Measurements from ENCODE around the gene PHACTR3. TPM values are rescaled to one million over a fixed set of nuclear protein-coding genes. Genes with fewer than 3 reads are reported as not detected.
"Not testable (repeated sequence)": the region's sequence is repeated elsewhere in the genome, so short reads cannot be mapped to it uniquely, and the experiment has no call there.

PHACTR3 gene
- total RNA-seq, 1 experiment from 2014 or later: 10.0 TPM

GRCh38 chr20:59880198-59880597 lies 275.9 kb downstream of the PHACTR3 start:
- intact Hi-C loops (cut with micrococcal nuclease; ENCODE audit: unreplicated experiment): no loop called here
- TF ChIP-seq, protein P1, sequence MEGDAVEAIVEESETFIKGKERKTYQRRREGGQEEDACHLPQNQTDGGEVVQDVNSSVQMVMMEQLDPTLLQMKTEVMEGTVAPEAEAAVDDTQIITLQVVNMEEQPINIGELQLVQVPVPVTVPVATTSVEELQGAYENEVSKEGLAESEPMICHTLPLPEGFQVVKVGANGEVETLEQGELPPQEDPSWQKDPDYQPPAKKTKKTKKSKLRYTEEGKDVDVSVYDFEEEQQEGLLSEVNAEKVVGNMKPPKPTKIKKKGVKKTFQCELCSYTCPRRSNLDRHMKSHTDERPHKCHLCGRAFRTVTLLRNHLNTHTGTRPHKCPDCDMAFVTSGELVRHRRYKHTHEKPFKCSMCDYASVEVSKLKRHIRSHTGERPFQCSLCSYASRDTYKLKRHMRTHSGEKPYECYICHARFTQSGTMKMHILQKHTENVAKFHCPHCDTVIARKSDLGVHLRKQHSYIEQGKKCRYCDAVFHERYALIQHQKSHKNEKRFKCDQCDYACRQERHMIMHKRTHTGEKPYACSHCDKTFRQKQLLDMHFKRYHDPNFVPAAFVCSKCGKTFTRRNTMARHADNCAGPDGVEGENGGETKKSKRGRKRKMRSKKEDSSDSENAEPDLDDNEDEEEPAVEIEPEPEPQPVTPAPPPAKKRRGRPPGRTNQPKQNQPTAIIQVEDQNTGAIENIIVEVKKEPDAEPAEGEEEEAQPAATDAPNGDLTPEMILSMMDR (IDR thresholded peaks at IDR 0.05; ENCODE audit: unreplicated experiment): no peak
- Mint-ChIP-seq H3K27ac (ENCODE audit: unreplicated experiment) (no peak overlapping the region), H3K4me1 (ENCODE audit: low read depth, unreplicated experiment) (no peaks in the 10 kb centered on the region), H3K36me3 (ENCODE audit: insufficient read depth, unreplicated experiment) (peaks cover 12% of the 10 kb centered on the region), H3K9me3 (ENCODE audit: low read depth, unreplicated experiment) (peaks cover 4% of the 10 kb centered on the region), H3K27me3 (ENCODE audit: unreplicated experiment) (no peaks in the 10 kb centered on the region), H3K4me3 (ENCODE audit: low read depth, unreplicated experiment) (no peak overlapping the region)
- no peak for DNase-seq
- CTCF ChIA-PET: interaction anchor here (0.9 kb wide), 1 partner anchor 17 kb away, joined by 3 read pairs; no protein-coding TSS in a partner anchor
- BruUV-seq (replicated peaks): no TSS peak

GRCh38 chr20:59884494-59884893 lies 280.2 kb downstream of the PHACTR3 start:
- CTCF ChIA-PET: no interaction called here
- TF ChIP-seq, protein P1 (IDR thresholded peaks at IDR 0.05; ENCODE audit: unreplicated experiment): no peak
- H3K4me1 Mint-ChIP-seq (ENCODE audit: low read depth, unreplicated experiment): no peaks in the 10 kb centered on the region
- no peak for DNase-seq
- H3K36me3 Mint-ChIP-seq (ENCODE audit: insufficient read depth, unreplicated experiment): peaks cover 10% of the 10 kb centered on the region
- no peaks in the 10 kb centered on the region for H3K27me3 Mint-ChIP-seq (ENCODE audit: unreplicated experiment)
- no peak overlapping the region for H3K4me3 Mint-ChIP-seq (ENCODE audit: low read depth, unreplicated experiment)
- no TSS peak for BruUV-seq (replicated peaks)
- no peaks in the 10 kb centered on the region for H3K9me3 Mint-ChIP-seq (ENCODE audit: low read depth, unreplicated experiment)
- no peak overlapping the region for H3K27ac Mint-ChIP-seq (ENCODE audit: unreplicated experiment)
- intact Hi-C loops (cut with micrococcal nuclease; ENCODE audit: unreplicated experiment): no loop called here

GRCh38 chr20:59888050-59888449 lies 283.7 kb downstream of the PHACTR3 start:
- no peak overlapping the region for H3K27ac Mint-ChIP-seq (ENCODE audit: unreplicated experiment)
- TF ChIP-seq, protein P1 (IDR thresholded peaks at IDR 0.05; ENCODE audit: unreplicated experiment): no peak
- no TSS peak for BruUV-seq (replicated peaks)
- H3K4me3 Mint-ChIP-seq (ENCODE audit: low read depth, unreplicated experiment): no peak overlapping the region
- CTCF ChIA-PET: no interaction called here
- intact Hi-C loops (cut with micrococcal nuclease; ENCODE audit: unreplicated experiment): no loop called here
- no peaks in the 10 kb centered on the region for H3K9me3 Mint-ChIP-seq (ENCODE audit: low read depth, unreplicated experiment)
- H3K27me3 Mint-ChIP-seq (ENCODE audit: unreplicated experiment): no peaks in the 10 kb centered on the region
- peaks cover 9% of the 10 kb centered on the region for H3K36me3 Mint-ChIP-seq (ENCODE audit: insufficient read depth, unreplicated experiment)
- no peaks in the 10 kb centered on the region for H3K4me1 Mint-ChIP-seq (ENCODE audit: low read depth, unreplicated experiment)
- DNase-seq: no peak

DNA sequence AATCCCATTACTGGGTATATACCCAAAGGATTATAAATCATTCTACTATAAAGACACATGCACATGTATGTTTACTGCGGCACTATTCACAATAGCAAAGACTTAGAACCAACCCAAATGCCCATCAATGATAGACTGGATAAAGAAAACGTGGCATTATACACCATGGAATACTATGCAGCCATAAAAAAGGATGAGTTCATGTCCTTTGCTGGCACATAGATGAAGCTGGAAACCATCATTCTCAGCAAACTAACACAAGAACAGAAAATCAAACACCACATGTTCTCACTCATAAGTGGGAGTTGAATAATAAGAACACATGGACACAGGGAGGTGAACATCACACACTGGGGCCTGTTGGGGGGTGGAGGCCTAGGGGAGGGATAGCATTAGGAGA lies 285.7 kb downstream of the PHACTR3 start:
- H3K36me3 Mint-ChIP-seq (ENCODE audit: insufficient read depth, unreplicated experiment); H3K4me1 Mint-ChIP-seq (ENCODE audit: low read depth, unreplicated experiment); BruUV-seq (replicated peaks); CTCF ChIA-PET; intact Hi-C loops (cut with micrococcal nuclease; ENCODE audit: unreplicated experiment); H3K9me3 Mint-ChIP-seq (ENCODE audit: low read depth, unreplicated experiment); H3K27me3 Mint-ChIP-seq (ENCODE audit: unreplicated experiment); H3K27ac Mint-ChIP-seq (ENCODE audit: unreplicated experiment); H3K4me3 Mint-ChIP-seq (ENCODE audit: low read depth, unreplicated experiment); DNase-seq: not testable (repeated sequence)

GRCh38 chr20:59891581-59891980 lies 287.2 kb downstream of the PHACTR3 start:
- peaks cover 7% of the 10 kb centered on the region for H3K36me3 Mint-ChIP-seq (ENCODE audit: insufficient read depth, unreplicated experiment)
- H3K27ac Mint-ChIP-seq (ENCODE audit: unreplicated experiment): peak overlapping the region; percentile 18
- no peaks in the 10 kb centered on the region for H3K27me3 Mint-ChIP-seq (ENCODE audit: unreplicated experiment)
- CTCF ChIA-PET: no interaction called here
- H3K4me1 Mint-ChIP-seq (ENCODE audit: low read depth, unreplicated experiment): no peaks in the 10 kb centered on the region
- BruUV-seq (replicated peaks): no TSS peak
- H3K4me3 Mint-ChIP-seq (ENCODE audit: low read depth, unreplicated experiment): no peak overlapping the region
- intact Hi-C loops (cut with micrococcal nuclease; ENCODE audit: unreplicated experiment): no loop called here
- TF ChIP-seq, protein P1 (IDR thresholded peaks at IDR 0.05; ENCODE audit: unreplicated experiment): no peak
- H3K9me3 Mint-ChIP-seq (ENCODE audit: low read depth, unreplicated experiment): no peaks in the 10 kb centered on the region
- no peak for DNase-seq
